ENCODE results near the gene NUP93. TPM values are rescaled to one million over a fixed set of nuclear protein-coding genes. Genes with fewer than 3 reads are reported as not detected.

Gene NUP93
- total RNA-seq, 1 donor from 2014 or later = 49.4 TPM

GRCh38 chr16:56841659-56842058 is 111.7 kb downstream of the NUP93 start:
- no peaks in the 10 kb centered on the region for H3K27me3 ChIP-seq (ENCODE audit: low read depth)
- TF ChIP-seq CTCF (IDR thresholded peaks at IDR 0.05) = no peak
- H3K4me3 ChIP-seq = no peak overlapping the region
- ATAC-seq = peak; percentile 27 to 61
- no peaks in the 10 kb centered on the region for H3K4me1 ChIP-seq
- no peak for DNase-seq
- no peaks in the 10 kb centered on the region for H3K9me3 ChIP-seq
- H3K36me3 ChIP-seq = peaks cover 70% of the 10 kb centered on the region
- intact Hi-C loops (cut with DNase I) = no loop called here
- no peak overlapping the region for H3K27ac ChIP-seq

GRCh38 chr16:56842133-56842532 is 112.2 kb downstream of the NUP93 start:
- H3K27me3 ChIP-seq (ENCODE audit: low read depth) = no peaks in the 10 kb centered on the region
- no peak for TF ChIP-seq CTCF (IDR thresholded peaks at IDR 0.05)
- H3K36me3 ChIP-seq = peaks cover 65% of the 10 kb centered on the region
- no peaks in the 10 kb centered on the region for H3K9me3 ChIP-seq
- ATAC-seq (no peak), DNase-seq (no peak)
- no peak overlapping the region for H3K4me3 ChIP-seq
- peaks cover 2% of the 10 kb centered on the region for H3K4me1 ChIP-seq
- H3K27ac ChIP-seq = no peak overlapping the region
- intact Hi-C loops (cut with DNase I) = no loop called here

- H3K27me3 ChIP-seq (ENCODE audit: low read depth) = no peaks in the 10 kb centered on the region
- no peak overlapping the region for H3K27ac ChIP-seq
- TF ChIP-seq CTCF (IDR thresholded peaks at IDR 0.05) = no peak
- H3K9me3 ChIP-seq = no peaks in the 10 kb centered on the region
- intact Hi-C loops (cut with DNase I) = no loop called here
- DNase-seq (no peak), ATAC-seq (no peak)
- H3K36me3 ChIP-seq = peaks cover 47% of the 10 kb centered on the region
- H3K4me1 ChIP-seq = peaks cover 21% of the 10 kb centered on the region
- no peak overlapping the region for H3K4me3 ChIP-seq
Measured at GRCh38 chr16:56844056-56844455, 114.1 kb downstream of the NUP93 start.

GRCh38 chr16:56847173-56847910 is 117.4 kb downstream of the NUP93 start:
- ATAC-seq = no peak
- TF ChIP-seq CTCF (IDR thresholded peaks at IDR 0.05) = no peak
- Histone ChIP-seq H3K27me3 (ENCODE audit: low read depth) (no peaks in the 10 kb centered on the region), H3K36me3 (peaks cover 22% of the 10 kb centered on the region), H3K4me3 (no peak overlapping the region), H3K9me3 (no peaks in the 10 kb centered on the region), H3K4me1 (peaks cover 34% of the 10 kb centered on the region), H3K27ac (peak overlapping the region; percentile 59)
- intact Hi-C loops (cut with DNase I) = no loop called here
- no peak for DNase-seq

- H3K36me3 ChIP-seq = peaks cover 13% of the 10 kb centered on the region
- H3K4me3 ChIP-seq = no peak overlapping the region
- H3K27ac ChIP-seq = peak overlapping the region; percentile 59
- H3K27me3 ChIP-seq (ENCODE audit: low read depth) = no peaks in the 10 kb centered on the region
- ATAC-seq (peak; percentile 67 to 83), DNase-seq (no peak)
- no peaks in the 10 kb centered on the region for H3K9me3 ChIP-seq
- intact Hi-C loops (cut with DNase I) = no loop called here
- TF ChIP-seq CTCF (IDR thresholded peaks at IDR 0.05) = no peak
- H3K4me1 ChIP-seq = peaks cover 34% of the 10 kb centered on the region
Measured at GRCh38 chr16:56848029-56848936, 118.4 kb downstream of the NUP93 start.

Data from lower lobe of right lung (tissue), 2 donors.